Measurements from ENCODE around the gene FANCM.
"Not testable (repeated sequence)": the region's sequence is repeated elsewhere in the genome, so short reads cannot be mapped to it uniquely, and the experiment has no call there.

FANCM gene

GRCh38 chr14:45120096-45120495 is 15.6 kb upstream of the FANCM start:
- in situ Hi-C loops (cut with HindIII; ENCODE audit: low pct_unique_long_range_greater_than_20kb, low sequenced_read_pairs): no loop called here
- TF ChIP-seq JUND (IDR thresholded peaks at IDR 0.05; ENCODE audit: low read depth): no peak
- no peak for DNase-seq (ENCODE audit: low read depth in 1 of 2, low spot score in 1 of 2)

- DNase-seq (ENCODE audit: low read depth in 1 of 2, low spot score in 1 of 2): no peak
- no peak for TF ChIP-seq JUND (IDR thresholded peaks at IDR 0.05; ENCODE audit: low read depth)
- in situ Hi-C loops (cut with HindIII; ENCODE audit: low pct_unique_long_range_greater_than_20kb, low sequenced_read_pairs): no loop called here
These were observed 12.5 kb upstream of the FANCM start for GRCh38 chr14:45123271-45123670.

GRCh38 chr14:45125754-45126153 is 10.0 kb upstream of the FANCM start:
- in situ Hi-C loops (cut with HindIII; ENCODE audit: low pct_unique_long_range_greater_than_20kb, low sequenced_read_pairs): no loop called here
- no peak for DNase-seq (ENCODE audit: low read depth in 1 of 2, low spot score in 1 of 2)
- no peak for TF ChIP-seq JUND (IDR thresholded peaks at IDR 0.05; ENCODE audit: low read depth)

- TF ChIP-seq JUND (IDR thresholded peaks at IDR 0.05; ENCODE audit: low read depth): no peak
- in situ Hi-C loops (cut with HindIII; ENCODE audit: low pct_unique_long_range_greater_than_20kb, low sequenced_read_pairs): no loop called here
- DNase-seq (ENCODE audit: low read depth in 1 of 2, low spot score in 1 of 2): no peak
These were observed 6.6 kb upstream of the FANCM start for GRCh38 chr14:45128963-45129629.

- TF ChIP-seq JUND (IDR thresholded peaks at IDR 0.05; ENCODE audit: low read depth): no peak
- no peak for DNase-seq (ENCODE audit: low read depth in 1 of 2, low spot score in 1 of 2)
- in situ Hi-C loops (cut with HindIII; ENCODE audit: low pct_unique_long_range_greater_than_20kb, low sequenced_read_pairs): no loop called here
These were observed 2.1 kb upstream of the FANCM start for GRCh38 chr14:45133683-45134050.

GRCh38 chr14:45134051-45134958 is 1.4 kb upstream of the FANCM start, which contains the start of gene FKBP3:
Gene FKBP3, minus strand, starts transcription at chr14:45134481. Its CDS starts 25 bp downstream, at chr14:45134456.
- in situ Hi-C loops (cut with HindIII; ENCODE audit: low pct_unique_long_range_greater_than_20kb, low sequenced_read_pairs): no loop called here
- peak; percentile 62; the same call in 1 of the 2 replicates for TF ChIP-seq JUND (IDR thresholded peaks at IDR 0.05; ENCODE audit: low read depth)
- DNase-seq (ENCODE audit: low read depth in 1 of 2, low spot score in 1 of 2): peak; percentile 93 to 100

GRCh38 chr14:45135156-45135555 is 574 bp upstream of the FANCM start:
- DNase-seq (ENCODE audit: low read depth in 1 of 2, low spot score in 1 of 2): peak in 1 of 2 experiments; percentile 11
- in situ Hi-C loops (cut with HindIII; ENCODE audit: low pct_unique_long_range_greater_than_20kb, low sequenced_read_pairs): no loop called here
- no peak for TF ChIP-seq JUND (IDR thresholded peaks at IDR 0.05; ENCODE audit: low read depth)

GRCh38 chr14:45136399-45136798 is 669 bp downstream of the FANCM start:
- no peak for DNase-seq (ENCODE audit: low read depth in 1 of 2, low spot score in 1 of 2)
- in situ Hi-C loops (cut with HindIII; ENCODE audit: low pct_unique_long_range_greater_than_20kb, low sequenced_read_pairs): no loop called here
- no peak for TF ChIP-seq JUND (IDR thresholded peaks at IDR 0.05; ENCODE audit: low read depth)

- in situ Hi-C loops (cut with HindIII; ENCODE audit: low pct_unique_long_range_greater_than_20kb, low sequenced_read_pairs): no loop called here
- no peak for DNase-seq (ENCODE audit: low read depth in 1 of 2, low spot score in 1 of 2)
- TF ChIP-seq JUND (IDR thresholded peaks at IDR 0.05; ENCODE audit: low read depth): no peak
These were observed 5.0 kb downstream of the FANCM start for GRCh38 chr14:45140661-45141187.

GRCh38 chr14:45142083-45142482 is 6.4 kb downstream of the FANCM start:
- DNase-seq (ENCODE audit: low read depth in 1 of 2, low spot score in 1 of 2); in situ Hi-C loops (cut with HindIII; ENCODE audit: low pct_unique_long_range_greater_than_20kb, low sequenced_read_pairs): not testable (repeated sequence)

GRCh38 chr14:45144658-45145057 is 8.9 kb downstream of the FANCM start:
- in situ Hi-C loops (cut with HindIII; ENCODE audit: low pct_unique_long_range_greater_than_20kb, low sequenced_read_pairs): no loop called here
- no peak for TF ChIP-seq JUND (IDR thresholded peaks at IDR 0.05; ENCODE audit: low read depth)

GRCh38 chr14:45145214-45145613 is 9.5 kb downstream of the FANCM start:
- TF ChIP-seq JUND (IDR thresholded peaks at IDR 0.05; ENCODE audit: low read depth): no peak
- DNase-seq (ENCODE audit: low read depth in 1 of 2, low spot score in 1 of 2): no peak
- in situ Hi-C loops (cut with HindIII; ENCODE audit: low pct_unique_long_range_greater_than_20kb, low sequenced_read_pairs): no loop called here

More at GRCh38 chr14:45144658-45145057, 8.9 kb downstream of the FANCM start:
- DNase-seq (ENCODE audit: low read depth in 1 of 2, low spot score in 1 of 2): no peak

- in situ Hi-C loops (cut with HindIII; ENCODE audit: low pct_unique_long_range_greater_than_20kb, low sequenced_read_pairs): no loop called here
- no peak for TF ChIP-seq JUND (IDR thresholded peaks at IDR 0.05; ENCODE audit: low read depth)
- no peak for DNase-seq (ENCODE audit: low read depth in 1 of 2, low spot score in 1 of 2)
These were observed 13.9 kb downstream of the FANCM start for GRCh38 chr14:45149602-45150001.
